Activated CD4-positive, alpha-beta memory T cell treated with anti-CD3 and anti-CD28 coated beads, Interleukin-2, amount 10 ng/mL, durations not matched to agents 7 days and 5 days (primary cell): ENCODE data around the gene C1orf94. TPM values are rescaled to one million over a fixed set of nuclear protein-coding genes. Genes with fewer than 3 reads are reported as not detected.
"Not testable (repeated sequence)": the region's sequence is repeated elsewhere in the genome, so short reads cannot be mapped to it uniquely, and the experiment has no call there.

ENCODE experiments used
- CTCF ChIA-PET: fragments of 350-600 bp; sonication (Branson Sonifier 250); formaldehyde crosslinking; loops from one replicate; lab custom pipeline; 2021; ENCODE audit warnings: antibody characterized with exemption, inconsistent platforms; lab: Charles Lee
- POLR2A ChIA-PET: fragments of 350-600 bp; sonication (Branson Sonifier 250); formaldehyde crosslinking; loops from one replicate; lab custom pipeline; 2021; ENCODE audit warnings: antibody characterized with exemption; lab: Charles Lee
- DNase-seq: peaks from one replicate; pipeline ENCODE4 v3.0.0-alpha.2; 2020
- H3K27ac Mint-ChIP-seq: one replicate; pipeline ENCODE4 v1.8.0; 2021; ENCODE audit warnings: mild to moderate bottlenecking, mixed read lengths
- H3K27me3 Mint-ChIP-seq: one replicate; pipeline ENCODE4 v1.8.0; 2021; ENCODE audit warnings: mixed read lengths
- H3K36me3 Mint-ChIP-seq: one replicate; pipeline ENCODE4 v1.8.0; 2021; ENCODE audit warnings: low read depth, mixed read lengths
- H3K4me1 Mint-ChIP-seq: one replicate; pipeline ENCODE4 v1.8.0; 2021; ENCODE audit warnings: mixed read lengths
- H3K4me3 Mint-ChIP-seq: one replicate; pipeline ENCODE4 v1.8.0; 2021; ENCODE audit warnings: mild to moderate bottlenecking, mixed read lengths
- H3K9me3 Mint-ChIP-seq: one replicate; pipeline ENCODE4 v1.8.0; 2021; ENCODE audit warnings: mixed read lengths
- total RNA-seq, 2 experiments: library from RNA; stranded (reverse); gene quantifications; one replicate each; pipeline ENCODE4 v1.2.3, GENCODE V29; 2021

The C1orf94 gene
- total RNA-seq, 2 experiments from 2014 or later = not detected

- DNase-seq = no peak
- H3K36me3 Mint-ChIP-seq = no peaks in the 10 kb centered on the region
- ChIA-PET CTCF (no interaction called here), POLR2A (no interaction called here)
- no peaks in the 10 kb centered on the region for H3K9me3 Mint-ChIP-seq
- H3K27me3 Mint-ChIP-seq = peaks cover 11% of the 10 kb centered on the region
- H3K4me1 Mint-ChIP-seq = no peaks in the 10 kb centered on the region
- no peak overlapping the region for H3K4me3 Mint-ChIP-seq
- no peak overlapping the region for H3K27ac Mint-ChIP-seq
These were observed 1.4 kb downstream of the C1orf94 start for GRCh38 chr1:34178072-34178471.

GRCh38 chr1:34183381-34183780 is 6.7 kb downstream of the C1orf94 start:
- DNase-seq, H3K4me1 Mint-ChIP-seq, H3K9me3 Mint-ChIP-seq, CTCF ChIA-PET, H3K36me3 Mint-ChIP-seq, H3K27me3 Mint-ChIP-seq, H3K27ac Mint-ChIP-seq, H3K4me3 Mint-ChIP-seq, POLR2A ChIA-PET: not testable (repeated sequence)

GRCh38 chr1:34186741-34187494 is 10.2 kb downstream of the C1orf94 start:
- H3K9me3 Mint-ChIP-seq = peaks cover 11% of the 10 kb centered on the region
- no peak overlapping the region for H3K4me3 Mint-ChIP-seq
- H3K4me1 Mint-ChIP-seq = no peaks in the 10 kb centered on the region
- POLR2A ChIA-PET = no interaction called here
- no peak for DNase-seq
- H3K27ac Mint-ChIP-seq = no peak overlapping the region
- CTCF ChIA-PET = no interaction called here
- no peaks in the 10 kb centered on the region for H3K36me3 Mint-ChIP-seq
- H3K27me3 Mint-ChIP-seq = peaks cover 2% of the 10 kb centered on the region

- H3K4me3 Mint-ChIP-seq = no peak overlapping the region
- H3K9me3 Mint-ChIP-seq = peaks cover 11% of the 10 kb centered on the region
- peaks cover 2% of the 10 kb centered on the region for H3K27me3 Mint-ChIP-seq
- H3K36me3 Mint-ChIP-seq = no peaks in the 10 kb centered on the region
- ChIA-PET POLR2A (no interaction called here), CTCF (no interaction called here)
- no peaks in the 10 kb centered on the region for H3K4me1 Mint-ChIP-seq
- no peak for DNase-seq
- H3K27ac Mint-ChIP-seq = no peak overlapping the region
These were observed 11.7 kb downstream of the C1orf94 start for GRCh38 chr1:34188418-34188817.

- Mint-ChIP-seq H3K27me3 (peaks cover 2% of the 10 kb centered on the region), H3K4me1 (no peaks in the 10 kb centered on the region), H3K4me3 (no peak overlapping the region), H3K36me3 (no peaks in the 10 kb centered on the region), H3K27ac (no peak overlapping the region), H3K9me3 (peaks cover 11% of the 10 kb centered on the region)
- POLR2A ChIA-PET = no interaction called here
- CTCF ChIA-PET = no interaction called here
- DNase-seq = no peak
These were observed 12.3 kb downstream of the C1orf94 start for GRCh38 chr1:34188985-34189384.

GRCh38 chr1:34190692-34191091 is 14.0 kb downstream of the C1orf94 start:
- CTCF ChIA-PET = no interaction called here
- H3K4me3 Mint-ChIP-seq = no peak overlapping the region
- H3K9me3 Mint-ChIP-seq = peaks cover 11% of the 10 kb centered on the region
- H3K27me3 Mint-ChIP-seq = peaks cover 2% of the 10 kb centered on the region
- H3K4me1 Mint-ChIP-seq = no peaks in the 10 kb centered on the region
- POLR2A ChIA-PET = no interaction called here
- no peaks in the 10 kb centered on the region for H3K36me3 Mint-ChIP-seq
- no peak for DNase-seq
- no peak overlapping the region for H3K27ac Mint-ChIP-seq

- H3K9me3 Mint-ChIP-seq = peaks cover 11% of the 10 kb centered on the region
- no peak overlapping the region for H3K27ac Mint-ChIP-seq
These were observed 15.9 kb downstream of the C1orf94 start for GRCh38 chr1:34192621-34193020.

GRCh38 chr1:34199927-34200326 is 23.2 kb downstream of the C1orf94 start:
- Mint-ChIP-seq H3K36me3 (no peaks in the 10 kb centered on the region), H3K9me3 (no peaks in the 10 kb centered on the region), H3K27me3 (no peaks in the 10 kb centered on the region), H3K27ac (no peak overlapping the region), H3K4me1 (no peaks in the 10 kb centered on the region), H3K4me3 (no peak overlapping the region)
- ChIA-PET POLR2A (no interaction called here), CTCF (no interaction called here)
- DNase-seq = no peak

More at GRCh38 chr1:34192621-34193020, 15.9 kb downstream of the C1orf94 start:
- DNase-seq = no peak
- POLR2A ChIA-PET = no interaction called here
- Mint-ChIP-seq H3K27me3 (peaks cover 2% of the 10 kb centered on the region), H3K36me3 (no peaks in the 10 kb centered on the region), H3K4me3 (no peak overlapping the region), H3K4me1 (no peaks in the 10 kb centered on the region)
- CTCF ChIA-PET = no interaction called here

GRCh38 chr1:34212673-34213072 is 36.0 kb downstream of the C1orf94 start:
- Mint-ChIP-seq H3K4me3 (no peak overlapping the region), H3K4me1 (no peaks in the 10 kb centered on the region), H3K27me3 (no peaks in the 10 kb centered on the region), H3K27ac (no peak overlapping the region), H3K36me3 (no peaks in the 10 kb centered on the region), H3K9me3 (no peaks in the 10 kb centered on the region)
- ChIA-PET POLR2A (no interaction called here), CTCF (no interaction called here)
- DNase-seq = no peak

- POLR2A ChIA-PET = no interaction called here
- no peak for DNase-seq
- Mint-ChIP-seq H3K4me3 (no peak overlapping the region), H3K27me3 (no peaks in the 10 kb centered on the region), H3K9me3 (no peaks in the 10 kb centered on the region), H3K36me3 (no peaks in the 10 kb centered on the region), H3K27ac (no peak overlapping the region), H3K4me1 (no peaks in the 10 kb centered on the region)
- CTCF ChIA-PET = no interaction called here
These were observed 37.2 kb downstream of the C1orf94 start for GRCh38 chr1:34213956-34214355.

- ChIA-PET CTCF (no interaction called here), POLR2A (no interaction called here)
- Mint-ChIP-seq H3K4me1 (no peaks in the 10 kb centered on the region), H3K9me3 (no peaks in the 10 kb centered on the region), H3K27ac (no peak overlapping the region), H3K36me3 (no peaks in the 10 kb centered on the region), H3K27me3 (no peaks in the 10 kb centered on the region), H3K4me3 (no peak overlapping the region)
- no peak for DNase-seq
These were observed 54.7 kb downstream of the C1orf94 start for GRCh38 chr1:34231441-34231840.

- H3K36me3 Mint-ChIP-seq = no peaks in the 10 kb centered on the region
- H3K4me3 Mint-ChIP-seq = no peak overlapping the region
- no peaks in the 10 kb centered on the region for H3K27me3 Mint-ChIP-seq
- no peak overlapping the region for H3K27ac Mint-ChIP-seq
- no peak for DNase-seq
- H3K9me3 Mint-ChIP-seq = no peaks in the 10 kb centered on the region
- no peaks in the 10 kb centered on the region for H3K4me1 Mint-ChIP-seq
- POLR2A ChIA-PET = no interaction called here
- CTCF ChIA-PET = no interaction called here
These were observed 58.9 kb downstream of the C1orf94 start for GRCh38 chr1:34235594-34235993.

GRCh38 chr1:34236089-34236488 is 59.4 kb downstream of the C1orf94 start:
- H3K36me3 Mint-ChIP-seq = no peaks in the 10 kb centered on the region
- no peaks in the 10 kb centered on the region for H3K9me3 Mint-ChIP-seq
- H3K27me3 Mint-ChIP-seq = no peaks in the 10 kb centered on the region
- H3K4me3 Mint-ChIP-seq = no peak overlapping the region
- H3K4me1 Mint-ChIP-seq = no peaks in the 10 kb centered on the region
- ChIA-PET POLR2A (no interaction called here), CTCF (no interaction called here)
- no peak overlapping the region for H3K27ac Mint-ChIP-seq
- DNase-seq = no peak

- Mint-ChIP-seq H3K9me3 (no peaks in the 10 kb centered on the region), H3K4me3 (no peak overlapping the region), H3K27ac (no peak overlapping the region), H3K36me3 (no peaks in the 10 kb centered on the region), H3K27me3 (no peaks in the 10 kb centered on the region), H3K4me1 (no peaks in the 10 kb centered on the region)
- ChIA-PET CTCF (no interaction called here), POLR2A (no interaction called here)
- no peak for DNase-seq
These were observed 60.6 kb downstream of the C1orf94 start for GRCh38 chr1:34237151-34237815.
